ENCODE measurements around the gene AKR1D1.
"Not testable (repeated sequence)": the region's sequence is repeated elsewhere in the genome, so short reads cannot be mapped to it uniquely, and the experiment has no call there.

The AKR1D1 gene

GRCh38 chr7:138125598-138126111 is 49.4 kb downstream of the AKR1D1 start:
- DNase-seq: no peak

- DNase-seq: no peak
Observed at GRCh38 chr7:138126928-138127327, 50.7 kb downstream of the AKR1D1 start.

GRCh38 chr7:138127996-138128395 is 51.7 kb downstream of the AKR1D1 start:
- DNase-seq: no peak

GRCh38 chr7:138129551-138130165 is 53.4 kb downstream of the AKR1D1 start:
- no peak for DNase-seq

DNA sequence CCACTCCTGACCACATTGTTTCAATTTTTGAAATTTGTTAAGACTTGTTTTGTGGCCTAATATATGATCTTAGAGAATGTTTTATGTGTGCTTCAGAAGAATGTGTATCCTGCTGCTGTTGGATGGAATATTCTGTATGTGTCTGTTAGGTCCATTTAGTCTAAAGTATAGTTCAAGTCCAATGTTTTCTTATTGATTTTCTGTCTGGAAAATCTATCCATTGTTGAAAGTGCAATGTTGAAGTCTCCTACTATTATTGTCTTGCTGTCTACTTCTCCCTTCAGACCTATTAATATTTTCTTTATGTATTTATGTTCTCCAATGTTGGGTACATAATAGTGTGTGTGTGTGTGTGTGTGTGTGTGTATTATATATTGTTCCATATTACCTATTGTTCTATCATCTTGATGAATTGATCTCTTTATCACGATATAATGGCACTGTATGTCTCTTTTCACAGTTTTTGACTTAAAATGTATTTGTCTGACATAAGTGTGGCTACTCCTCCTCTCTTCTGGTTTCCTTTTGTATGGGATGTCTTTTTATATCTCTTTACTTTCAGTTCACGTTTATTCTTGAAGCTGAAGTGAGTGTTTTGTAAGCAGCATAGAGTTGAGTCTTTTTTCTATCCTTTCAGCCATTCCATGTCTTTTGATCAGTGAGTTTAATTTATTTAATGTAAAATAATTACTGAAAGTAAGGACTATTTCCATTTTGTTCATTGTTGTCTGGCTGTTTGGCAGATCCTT is 61.3 kb downstream of the AKR1D1 start:
- no peak for DNase-seq

DNA sequence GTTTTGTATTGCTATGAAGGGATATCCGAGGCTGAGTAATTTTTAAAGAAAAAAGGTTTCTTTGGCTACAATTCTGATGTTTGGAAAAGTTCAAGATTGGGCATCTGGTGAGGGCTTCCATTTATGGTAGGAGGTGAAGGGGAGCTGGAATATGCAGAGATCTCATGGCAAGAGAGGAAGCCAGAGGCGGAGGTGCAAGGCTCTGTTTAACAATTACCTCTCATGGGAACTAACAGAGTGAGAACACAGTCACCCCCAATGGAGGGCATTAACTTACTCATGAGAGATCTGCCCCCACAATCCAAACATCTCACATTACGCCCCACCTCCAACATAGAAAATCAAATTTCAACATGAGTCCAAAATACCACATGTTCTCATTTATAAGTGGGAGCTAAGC is 62.0 kb downstream of the AKR1D1 start:
- no peak for DNase-seq

- no peak for DNase-seq
Observed at GRCh38 chr7:138142583-138143201, 66.4 kb downstream of the AKR1D1 start.

GRCh38 chr7:138144958-138145357 is 68.7 kb downstream of the AKR1D1 start:
- no peak for DNase-seq

- DNase-seq: not testable (repeated sequence)
Observed at GRCh38 chr7:138146221-138146620, 70.0 kb downstream of the AKR1D1 start.

GRCh38 chr7:138146757-138147734 is 70.8 kb downstream of the AKR1D1 start:
- not testable (repeated sequence) for DNase-seq

DNA sequence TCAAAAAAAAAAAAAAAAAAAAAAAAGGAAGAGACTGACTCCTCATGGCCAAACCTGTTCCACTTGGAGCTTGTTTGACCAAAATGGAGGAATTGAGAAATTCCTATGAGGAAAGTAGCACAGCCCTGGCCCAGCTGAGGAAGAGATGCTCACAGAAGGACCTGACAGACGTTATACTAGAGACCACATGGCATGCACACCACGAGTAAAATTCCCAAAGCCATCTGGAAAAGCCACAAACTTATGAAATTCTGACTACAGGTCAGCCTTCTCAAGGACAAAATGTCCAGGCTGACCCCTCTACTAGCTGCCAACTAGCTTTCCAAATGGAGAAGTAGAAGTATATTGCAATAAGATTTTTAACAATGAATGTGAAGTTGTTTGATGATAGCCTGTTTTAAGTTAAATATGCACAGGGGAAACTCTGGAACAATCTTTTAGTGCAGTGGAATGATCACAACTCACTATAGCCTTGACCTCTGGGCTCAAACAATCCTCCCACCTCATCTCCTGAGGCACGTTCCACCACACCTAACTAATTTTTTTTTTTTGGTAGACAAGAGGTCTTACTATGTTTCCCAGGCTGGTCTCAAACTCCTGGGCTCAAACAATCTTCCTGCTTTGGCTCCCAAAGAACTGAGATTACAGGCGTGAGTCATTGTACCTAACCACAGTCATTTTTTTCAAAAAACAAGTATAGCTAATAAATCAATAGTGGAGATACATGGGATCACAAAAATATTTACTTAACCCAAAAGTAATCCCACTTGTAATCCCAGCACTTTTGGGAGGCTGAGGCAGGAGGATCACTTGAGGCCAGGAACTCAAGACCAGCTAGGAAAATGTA is 75.7 kb downstream of the AKR1D1 start:
- no peak for DNase-seq

DNA sequence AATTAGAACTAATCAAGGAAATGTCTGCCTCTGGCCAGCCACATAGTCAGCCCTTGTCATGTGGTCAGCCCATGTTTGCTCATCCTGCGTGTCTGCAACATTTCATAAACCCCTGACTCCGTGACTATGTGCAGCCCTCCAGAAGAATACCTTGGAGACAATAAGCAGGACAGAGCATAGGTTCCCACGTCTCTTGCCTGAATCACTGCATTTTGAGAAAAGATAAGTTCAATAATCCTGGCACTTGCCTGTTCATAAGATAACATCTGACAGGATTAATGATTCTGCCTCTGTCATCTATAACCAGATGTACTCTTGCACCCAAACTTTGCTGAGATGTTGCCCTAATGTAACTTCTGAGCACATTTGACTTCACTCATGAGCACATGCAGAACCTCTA is 78.4 kb downstream of the AKR1D1 start:
- no peak for DNase-seq

- DNase-seq: no peak
Observed at GRCh38 chr7:138157702-138158101, 81.4 kb downstream of the AKR1D1 start.

DNA sequence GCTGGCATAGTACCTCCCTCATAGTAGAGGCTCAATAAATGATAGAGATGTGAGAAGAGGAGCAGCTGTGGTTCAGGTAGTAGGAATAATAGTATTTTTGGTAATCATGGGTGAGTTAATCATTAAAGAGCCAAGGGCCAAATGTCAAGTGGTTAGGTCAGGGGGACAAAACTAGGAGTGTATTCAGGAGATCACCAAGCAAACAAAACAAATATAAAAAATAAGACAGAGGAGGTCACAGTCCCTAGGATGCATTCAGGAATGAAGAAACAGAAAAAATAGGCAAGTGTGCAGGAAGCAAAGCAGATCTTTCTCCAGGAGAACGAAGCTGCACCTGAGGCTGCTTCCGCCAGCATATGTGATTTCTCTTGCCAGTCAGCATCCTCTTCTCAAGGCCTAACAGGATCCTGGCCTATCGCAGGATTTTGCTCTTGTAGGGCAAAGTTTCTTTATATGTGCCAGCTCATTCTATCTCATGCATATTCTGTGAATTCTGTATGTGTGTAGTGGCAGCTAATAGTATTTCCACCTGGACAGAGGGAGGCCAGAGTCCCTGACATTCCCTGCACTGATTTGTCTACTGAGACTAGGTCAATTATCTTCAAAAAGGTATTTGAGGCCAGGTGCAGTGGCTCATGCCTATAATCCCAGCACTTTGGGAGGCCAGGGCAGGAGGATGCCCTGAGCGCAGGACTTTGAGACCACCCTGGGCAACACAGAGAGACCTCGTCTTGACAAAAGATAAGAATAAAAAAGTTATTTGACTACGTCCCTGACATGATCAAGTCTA is 82.7 kb downstream of the AKR1D1 start:
- DNase-seq: no peak

- peak; percentile 45 for DNase-seq
Observed at GRCh38 chr7:138161600-138162081, 85.4 kb downstream of the AKR1D1 start.

GRCh38 chr7:138162236-138162635 is 86.0 kb downstream of the AKR1D1 start:
- no peak for DNase-seq

DNA sequence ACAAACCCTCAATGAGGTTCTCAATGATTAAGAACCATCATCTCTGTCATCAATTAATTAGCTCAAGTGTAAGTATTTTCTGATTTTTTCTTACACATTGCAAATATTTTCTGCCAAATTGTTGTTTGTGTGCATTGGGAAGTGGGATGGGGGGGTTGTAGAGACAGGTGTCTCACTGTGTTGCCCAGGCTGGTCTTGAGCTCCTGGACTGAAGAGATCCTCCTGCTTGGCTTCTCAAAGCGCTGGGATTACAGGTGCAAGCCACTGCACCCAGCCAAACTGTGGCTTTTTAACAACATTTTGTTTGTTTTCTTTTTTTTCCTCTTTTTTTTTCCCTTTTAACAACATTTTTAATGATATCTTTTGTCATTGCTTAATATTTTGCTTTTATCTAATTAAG is 87.5 kb downstream of the AKR1D1 start:
- no peak for DNase-seq

DNA sequence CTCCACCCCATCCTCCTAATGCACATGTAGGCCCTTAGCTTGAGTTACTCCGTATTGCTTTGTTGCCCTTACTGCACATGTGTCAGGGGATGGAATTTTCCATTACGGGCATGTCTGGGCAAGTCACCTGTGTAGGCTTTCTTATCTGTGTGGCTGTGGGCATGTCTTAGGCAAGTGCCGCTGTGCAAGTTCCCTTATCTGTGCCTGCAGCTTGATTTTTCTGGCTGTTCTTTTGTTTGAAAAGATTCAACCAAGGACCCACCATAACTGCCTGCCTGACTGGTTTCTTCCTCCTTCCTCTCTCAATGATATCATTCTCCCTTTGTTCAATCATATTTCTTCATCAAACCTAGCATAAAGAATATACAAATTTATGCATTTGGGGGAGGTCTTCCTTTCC is 88.5 kb downstream of the AKR1D1 start:
- no peak for DNase-seq

DNA sequence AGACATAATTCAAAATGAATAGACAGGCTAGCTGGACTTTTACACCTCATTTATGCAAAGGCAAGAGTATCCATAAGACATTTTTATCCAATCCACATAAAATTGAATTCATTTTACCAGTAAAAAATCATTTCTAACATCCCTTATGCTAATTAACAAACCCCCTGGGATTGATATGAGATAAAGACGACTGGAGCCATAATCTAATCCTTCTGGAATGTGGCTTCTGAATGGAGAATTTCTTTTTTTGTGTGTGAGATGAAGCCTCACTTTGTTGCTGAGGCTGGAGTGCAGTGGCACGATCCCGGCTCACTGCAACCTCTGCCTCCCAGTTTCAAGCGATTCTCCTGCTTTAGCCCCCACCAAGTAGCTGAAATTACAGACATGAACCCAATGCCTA is 90.4 kb downstream of the AKR1D1 start:
- DNase-seq: no peak

GRCh38 chr7:138167222-138167621 is 91.0 kb downstream of the AKR1D1 start:
- no peak for DNase-seq

DNA sequence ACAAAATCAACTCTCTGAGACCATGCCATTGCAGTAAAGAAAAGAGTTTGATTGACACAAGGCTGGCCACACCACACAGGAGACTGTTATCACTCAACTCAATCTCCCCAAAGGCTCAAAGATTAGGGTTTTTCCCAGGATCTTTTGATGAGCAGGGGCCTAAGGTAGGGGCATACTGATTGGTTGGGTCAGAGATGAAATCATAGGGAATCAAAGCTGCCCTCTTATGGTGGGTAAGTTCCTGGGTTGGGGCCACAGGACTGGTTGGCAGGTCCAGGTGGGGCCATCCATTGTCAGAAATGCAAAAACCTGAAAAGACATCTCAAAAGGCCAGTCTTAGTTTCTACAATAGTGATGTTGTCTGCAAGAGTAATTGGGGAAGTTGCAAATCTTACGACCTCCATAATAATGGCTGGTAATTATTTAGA is 91.6 kb downstream of the AKR1D1 start:
- DNase-seq: no peak

Data from KG1 (cell line).